Fibroblast of mammary gland (primary cell): Measurements from ENCODE around the gene SUMF1.

ENCODE experiments used
- DNase-seq: peaks from one replicate; pipeline ENCODE4 v3.0.0-alpha.2; 2010; ENCODE audit warnings: low read depth
- H3K4me3 ChIP-seq: 2 replicates; pipeline ENCODE4 v1.5.1; 2011; ENCODE audit warnings: low read depth, mild to moderate bottlenecking, low read length, moderate library complexity; ENCODE audit not compliant: control insufficient read depth
- CTCF ChIP-seq: conservative IDR thresholded peaks from 2 replicates; pipeline ENCODE4 v1.5.1; 2011; ENCODE audit warnings: low read depth, low read length, inconsistent platforms; ENCODE audit not compliant: control insufficient read depth, insufficient read depth

The SUMF1 gene

GRCh38 chr3:4466741-4467521 lies at the start of gene SUMF1:
SUMF1 (minus strand) TSS chr3:4467269; CDS start chr3:4467245, 24 bp downstream.
- H3K4me3 ChIP-seq = peak within 1 kb of the TSS; percentile 74
- DNase-seq = peak; percentile 73
- no peak for TF ChIP-seq CTCF

- no peak for DNase-seq
- no peak overlapping the region for H3K4me3 ChIP-seq
- no peak for TF ChIP-seq CTCF
Observed at GRCh38 chr3:4515916-4516579, 49.0 kb upstream of the SUMF1 start.

- no peak for TF ChIP-seq CTCF
- no peak overlapping the region for H3K4me3 ChIP-seq
- no peak for DNase-seq
Observed at GRCh38 chr3:4514916-4515315, 47.8 kb upstream of the SUMF1 start.

- DNase-seq = no peak
- no peak overlapping the region for H3K4me3 ChIP-seq
- TF ChIP-seq CTCF = no peak
Observed at GRCh38 chr3:4514321-4514720, 47.3 kb upstream of the SUMF1 start.

- no peak for TF ChIP-seq CTCF
- no peak overlapping the region for H3K4me3 ChIP-seq
Observed at GRCh38 chr3:4512895-4513616, 46.0 kb upstream of the SUMF1 start.

GRCh38 chr3:4511491-4512262 lies 44.6 kb upstream of the SUMF1 start:
- no peak for DNase-seq
- H3K4me3 ChIP-seq = no peak overlapping the region
- no peak for TF ChIP-seq CTCF

More at GRCh38 chr3:4512895-4513616, 46.0 kb upstream of the SUMF1 start:
- no peak for DNase-seq
